Stomach (tissue), 9 donors: Measurements from ENCODE around the gene CACNA2D2. TPM values are rescaled to one million over a fixed set of nuclear protein-coding genes. Genes with fewer than 3 reads are reported as not detected.

Experiments
- DNase-seq, 2 donors: peaks; one replicate each; pipeline versions ENCODE4 v3.0.0 to v3.0.0-alpha.2; 2013 to 2019
- H3K27ac ChIP-seq, 5 donors: fragments of 200-600 bp in 4 of 5; sonication (generic) in 4 of 5; one replicate each; pipeline ENCODE4 v1.5.1; 2013 to 2019; ENCODE audit warnings: mild to moderate bottlenecking in 1 of 5, moderate library complexity in 1 of 5
- H3K27me3 ChIP-seq, 3 donors: fragments of 200-600 bp; sonication (generic); one replicate each; pipeline ENCODE4 v1.5.1; 2017 to 2019; ENCODE audit warnings: mixed run types in 1 of 3
- H3K36me3 ChIP-seq, 4 donors: fragments of 200-600 bp; sonication (generic); 1 replicate in 3 of 4; 2 replicates in 1 of 4; pipeline ENCODE4 v1.5.1; 2016 to 2019
- H3K4me1 ChIP-seq, 4 donors: fragments of 200-600 bp; sonication (generic); one replicate each; pipeline ENCODE4 v1.5.1; 2016 to 2019
- H3K4me3 ChIP-seq, 4 donors: fragments of 200-600 bp; sonication (generic) in 3 of 4; one replicate each; pipeline ENCODE4 v1.5.1; 2016 to 2019; ENCODE audit warnings: mild to moderate bottlenecking in 1 of 4
- H3K9me3 ChIP-seq, 4 donors: fragments of 200-600 bp; sonication (generic); one replicate each; pipeline ENCODE4 v1.5.1; 2016 to 2019
- EP300 ChIP-seq: sonication (generic); formaldehyde crosslinking; IDR thresholded peaks from one replicate; pipeline ENCODE4 v1.6.1; 2017; ENCODE audit warnings: antibody characterized with exemption
- POLR2A ChIP-seq, 4 donors: fragments of 450-650 bp; IDR thresholded peaks; one replicate each; pipeline ENCODE4 v1.6.1; 2016; ENCODE audit warnings: antibody characterized with exemption in 4 of 4, control low read depth in 2 of 4, mild to moderate bottlenecking in 1 of 4, moderate library complexity in 1 of 4
- POLR2AphosphoS5 ChIP-seq, 3 donors: sonication (generic); formaldehyde crosslinking; IDR thresholded peaks; one replicate each; pipeline ENCODE4 v1.6.1; 2016; ENCODE audit warnings: antibody characterized with exemption in 3 of 3
- WGBS, 5 donors: extraction: QIAGEN DNeasy Blood & Tissue Kit in 3 of 5; methylation state at CpG; one replicate each; pipeline versions ENCODE4 v1.1.5 to v1.1.7; 2013 to 2018; 5-methylcytosine and 5-hydroxymethylcytosine counted together
- intact Hi-C: fragments of 100-400 bp; cut with DNase I; formaldehyde crosslinking; loops from one replicate; pipeline ENCODE4 v1.15.1; 2023; ENCODE audit warnings: low total_unique reads
- polyA plus RNA-seq, 3 donors: library from polyadenylated mRNA; stranded (reverse); fragments of 200-250 nt; gene quantifications; one replicate each; pipeline ENCODE4 v1.2.3, GENCODE V29; 2013
- total RNA-seq, 5 donors: library from RNA; depleted of rRNA; stranded (reverse); fragments of >200 nt; gene quantifications; one replicate each; pipeline versions ENCODE4 v1.1.0 to v1.2.3, GENCODE V29; 2014 to 2016
- TF ChIP-seq, protein P1 (sequence below), 7 experiments: fragments of 450-650 bp in 4 of 7; fragments of 200-600 bp in 3 of 7; sonication (generic) in 3 of 7; IDR thresholded peaks; one replicate each; pipeline ENCODE4 v1.5.1; 2016 to 2019; ENCODE audit warnings: antibody characterized with exemption in 7 of 7, control low read depth in 2 of 7, mild to moderate bottlenecking in 1 of 7
- donor health status: healthy with polysubstance abuse.
- donor health status: Bipolar disorder and iron deficiency.
- donor health status: healthy.

CACNA2D2 gene
- total and polyA plus RNA-seq, 8 donors, result 0.92 to 45.8 (median 1.9) TPM

DNA sequence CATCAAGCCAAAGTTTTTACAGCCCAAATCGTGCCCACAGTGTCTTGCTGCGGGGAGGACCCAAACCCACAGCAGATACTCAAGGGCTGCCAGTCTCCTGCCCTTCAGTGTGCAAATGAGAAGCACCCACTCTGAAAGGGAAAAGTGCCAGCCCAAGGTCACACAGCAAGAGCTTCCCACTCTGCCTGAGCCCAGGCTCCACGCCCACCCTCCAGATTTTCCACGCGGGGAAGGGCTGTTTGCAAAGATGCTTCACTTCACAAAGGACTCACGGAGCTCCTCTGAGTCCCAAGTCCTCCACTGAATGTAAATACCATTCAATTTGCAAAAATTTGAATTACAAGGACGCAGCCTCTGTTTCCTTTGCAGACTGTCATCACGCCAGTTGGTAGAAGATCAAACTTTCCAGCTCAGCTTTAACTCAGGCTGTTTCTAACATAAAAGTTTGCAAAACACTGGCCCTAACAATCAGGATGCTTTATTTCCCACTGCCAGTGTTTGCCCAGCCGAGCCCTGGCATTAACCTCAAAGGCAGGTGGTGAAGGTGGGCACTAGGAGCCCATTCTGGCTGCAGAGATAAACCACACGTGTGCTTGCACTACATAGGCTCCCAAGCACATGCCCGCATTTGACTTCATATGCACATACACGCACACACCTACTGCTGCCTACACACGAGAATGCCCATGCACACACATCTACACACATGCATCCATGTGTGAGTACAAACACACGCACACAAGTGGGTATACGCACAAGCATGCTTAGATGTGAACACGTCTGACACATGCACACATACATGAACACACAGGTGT lies 7.6 kb downstream of the CACNA2D2 start:
- no peak overlapping the region for H3K4me3 ChIP-seq

DNA sequence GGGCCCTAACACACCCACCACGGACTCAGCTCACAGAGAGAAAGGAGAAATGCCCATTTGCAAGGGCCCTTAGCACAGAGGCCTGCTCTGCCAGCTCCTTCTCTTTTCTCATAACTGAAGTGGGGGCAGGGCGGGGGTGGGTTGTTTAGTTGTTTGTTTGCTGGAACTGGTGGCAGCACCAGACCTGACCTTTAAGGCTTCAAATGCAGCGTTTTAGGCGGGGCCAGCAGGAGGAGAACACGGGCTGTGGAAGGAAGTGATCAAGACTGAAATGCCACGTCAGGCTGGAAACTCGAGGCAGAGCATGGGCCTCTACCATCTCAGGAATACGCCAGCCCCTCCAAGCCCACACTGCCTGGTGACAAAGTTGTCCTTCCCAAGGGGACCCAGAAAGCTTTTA lies 9.3 kb downstream of the CACNA2D2 start:
- no peaks in the 10 kb centered on the region for H3K9me3 ChIP-seq
- peaks cover 0 to 12% (median 0%) of the 10 kb centered on the region in 3 donors for H3K27me3 ChIP-seq
- DNase-seq, result no peak
- TF ChIP-seq, protein P1, sequence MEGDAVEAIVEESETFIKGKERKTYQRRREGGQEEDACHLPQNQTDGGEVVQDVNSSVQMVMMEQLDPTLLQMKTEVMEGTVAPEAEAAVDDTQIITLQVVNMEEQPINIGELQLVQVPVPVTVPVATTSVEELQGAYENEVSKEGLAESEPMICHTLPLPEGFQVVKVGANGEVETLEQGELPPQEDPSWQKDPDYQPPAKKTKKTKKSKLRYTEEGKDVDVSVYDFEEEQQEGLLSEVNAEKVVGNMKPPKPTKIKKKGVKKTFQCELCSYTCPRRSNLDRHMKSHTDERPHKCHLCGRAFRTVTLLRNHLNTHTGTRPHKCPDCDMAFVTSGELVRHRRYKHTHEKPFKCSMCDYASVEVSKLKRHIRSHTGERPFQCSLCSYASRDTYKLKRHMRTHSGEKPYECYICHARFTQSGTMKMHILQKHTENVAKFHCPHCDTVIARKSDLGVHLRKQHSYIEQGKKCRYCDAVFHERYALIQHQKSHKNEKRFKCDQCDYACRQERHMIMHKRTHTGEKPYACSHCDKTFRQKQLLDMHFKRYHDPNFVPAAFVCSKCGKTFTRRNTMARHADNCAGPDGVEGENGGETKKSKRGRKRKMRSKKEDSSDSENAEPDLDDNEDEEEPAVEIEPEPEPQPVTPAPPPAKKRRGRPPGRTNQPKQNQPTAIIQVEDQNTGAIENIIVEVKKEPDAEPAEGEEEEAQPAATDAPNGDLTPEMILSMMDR (IDR thresholded peaks at IDR 0.05), result no peak
- TF ChIP-seq POLR2A (IDR thresholded peaks at IDR 0.05), result no peak
- H3K4me1 ChIP-seq, result no peaks in the 10 kb centered on the region
- H3K27ac ChIP-seq, result no peak overlapping the region
- WGBS, 5 donors, result 75 to 83% (median 80%) methylated on average over 8 of the region's 8 CpGs
- intact Hi-C loops, result no loop called here
- H3K4me3 ChIP-seq, result no peak overlapping the region
- no peaks in the 10 kb centered on the region for H3K36me3 ChIP-seq

More for the DNA sequence above, 7.6 kb downstream of the CACNA2D2 start:
- no peak for DNase-seq
- Histone ChIP-seq H3K4me1 (no peaks in the 10 kb centered on the region), H3K27me3 (peaks cover 0 to 23% (median 0%) of the 10 kb centered on the region in 3 donors), H3K9me3 (no peaks in the 10 kb centered on the region), H3K27ac (no peak overlapping the region), H3K36me3 (no peaks in the 10 kb centered on the region)
- intact Hi-C loops, result no loop called here
- TF ChIP-seq, protein P1 (IDR thresholded peaks at IDR 0.05), result no peak
- TF ChIP-seq POLR2AphosphoS5 (IDR thresholded peaks at IDR 0.05) (no peak), EP300 (no peak), POLR2A (IDR thresholded peaks at IDR 0.05) (no peak)
- WGBS, 5 donors, result 73 to 77% (median 75%) methylated on average over 16 of the region's 16 CpGs

- peaks cover 0 to 12% (median 0%) of the 10 kb centered on the region in 3 donors for H3K27me3 ChIP-seq
- intact Hi-C loops, result no loop called here
- 91 to 94% (median 93%) methylated on average over 8 to 11 of the region's 11 CpGs for WGBS, 5 donors
These were observed 9.8 kb downstream of the CACNA2D2 start for GRCh38 chr3:50493623-50494022.

DNA sequence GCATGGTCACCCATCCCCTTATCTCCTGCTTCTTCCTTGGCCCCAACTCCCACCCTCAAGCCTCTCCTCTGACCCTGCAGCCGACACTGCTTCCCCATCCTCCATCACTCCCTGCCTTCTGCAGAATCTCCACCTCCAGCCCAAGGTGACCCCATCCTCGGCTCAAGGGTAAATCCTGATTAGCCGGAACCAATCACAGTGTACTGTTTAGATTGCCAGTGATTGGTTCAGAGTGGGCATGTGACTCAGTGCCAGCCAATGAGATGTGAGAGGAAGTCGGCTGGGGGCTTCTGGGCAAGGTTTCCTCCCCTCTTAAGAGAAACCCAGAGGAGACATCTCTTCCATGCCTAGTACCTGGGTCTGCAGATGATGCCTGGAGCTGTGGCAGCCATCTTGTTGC lies 10.3 kb downstream of the CACNA2D2 start:
- 77 to 84% (median 81%) methylated on average over 4 of the region's 4 CpGs for WGBS, 5 donors
- no peak overlapping the region for H3K27ac ChIP-seq
- H3K36me3 ChIP-seq, result no peaks in the 10 kb centered on the region
- H3K4me1 ChIP-seq, result no peaks in the 10 kb centered on the region
- no peaks in the 10 kb centered on the region for H3K9me3 ChIP-seq
- H3K27me3 ChIP-seq, result peaks cover 0 to 6% (median 0%) of the 10 kb centered on the region in 3 donors
- no peak overlapping the region for H3K4me3 ChIP-seq
- TF ChIP-seq, protein P1 (IDR thresholded peaks at IDR 0.05), result no peak
- TF ChIP-seq EP300, result no peak
- no peak for TF ChIP-seq POLR2AphosphoS5 (IDR thresholded peaks at IDR 0.05)
- DNase-seq, result no peak
- intact Hi-C loops, result no loop called here

More at GRCh38 chr3:50493623-50494022, 9.8 kb downstream of the CACNA2D2 start:
- no peak for DNase-seq
- Histone ChIP-seq H3K36me3 (no peaks in the 10 kb centered on the region), H3K9me3 (no peaks in the 10 kb centered on the region), H3K4me1 (no peaks in the 10 kb centered on the region), H3K4me3 (no peak overlapping the region), H3K27ac (no peak overlapping the region)
- TF ChIP-seq POLR2A (IDR thresholded peaks at IDR 0.05), result no peak
- no peak for TF ChIP-seq POLR2AphosphoS5 (IDR thresholded peaks at IDR 0.05)
- TF ChIP-seq, protein P1 (IDR thresholded peaks at IDR 0.05), result no peak
- TF ChIP-seq EP300, result no peak
